Peyer's patch (tissue), 4 donors: ENCODE results near the gene MAGEB3. TPM values are rescaled to one million over a fixed set of nuclear protein-coding genes. Genes with fewer than 3 reads are reported as not detected.

Experiments
- DNase-seq, 3 donors: peaks; one replicate each; pipeline ENCODE4 v3.0.0-alpha.2; 2017 to 2019
- H3K27ac ChIP-seq, 4 donors: fragments of 200-600 bp; sonication (generic); one replicate each; pipeline ENCODE4 v1.5.1; 2016 to 2019
- H3K27me3 ChIP-seq, 2 donors: fragments of 200-600 bp; sonication (generic); one replicate each; pipeline ENCODE4 v1.5.1; 2019
- H3K36me3 ChIP-seq, 3 donors: fragments of 200-600 bp; sonication (generic); one replicate each; pipeline ENCODE4 v1.5.1; 2016 to 2019
- H3K4me1 ChIP-seq, 4 donors: fragments of 200-600 bp; sonication (generic); one replicate each; pipeline ENCODE4 v1.5.1; 2016 to 2019
- H3K4me3 ChIP-seq, 4 donors: fragments of 200-600 bp; sonication (generic); 1 replicate in 3 of 4; 2 replicates in 1 of 4; pipeline ENCODE4 v1.5.1; 2016 to 2019; ENCODE audit warnings: mild to moderate bottlenecking in 1 of 4
- H3K9me3 ChIP-seq, 4 donors: fragments of 200-600 bp; sonication (generic); one replicate each; pipeline ENCODE4 v1.5.1; 2016 to 2019; ENCODE audit warnings: mild to moderate bottlenecking in 1 of 4
- CTCF ChIP-seq, 6 experiments: fragments of 450-650 bp in 4 of 6; fragments of 200-600 bp in 2 of 6; sonication (generic) in 1 of 6; IDR thresholded peaks; one replicate each; pipeline ENCODE4 v1.5.1; 2017 to 2019; ENCODE audit warnings: antibody characterized with exemption in 6 of 6, mild to moderate bottlenecking in 3 of 6, moderate library complexity in 1 of 6
- POLR2A ChIP-seq, 2 donors: fragments of 450-650 bp; IDR thresholded peaks; one replicate each; pipeline ENCODE4 v1.5.1; 2017; ENCODE audit warnings: antibody characterized with exemption in 2 of 2, mild to moderate bottlenecking in 2 of 2, moderate library complexity in 2 of 2
- total RNA-seq, 4 donors: library from RNA; depleted of rRNA; stranded (reverse); fragments of >200 nt; gene quantifications; one replicate each; pipeline ENCODE4 v1.1.0, GENCODE V29; 2016

The MAGEB3 gene
- total RNA-seq, 4 donors from 2014 or later = not detected

- no peaks in the 10 kb centered on the region for H3K36me3 ChIP-seq
- no peaks in the 10 kb centered on the region for H3K27me3 ChIP-seq
- no peak for TF ChIP-seq POLR2A (IDR thresholded peaks at IDR 0.05)
- TF ChIP-seq CTCF (IDR thresholded peaks at IDR 0.05) = no peak
- no peaks in the 10 kb centered on the region for H3K9me3 ChIP-seq
- no peaks in the 10 kb centered on the region for H3K4me1 ChIP-seq
- no peak for DNase-seq
- no peak overlapping the region for H3K4me3 ChIP-seq
- H3K27ac ChIP-seq = no peak overlapping the region
Measured at GRCh38 chrX:30259927-30260326, 29.5 kb downstream of the MAGEB3 start.

- Histone ChIP-seq H3K27me3 (no peaks in the 10 kb centered on the region), H3K4me3 (no peak overlapping the region), H3K36me3 (no peaks in the 10 kb centered on the region), H3K4me1 (no peaks in the 10 kb centered on the region), H3K27ac (no peak overlapping the region), H3K9me3 (no peaks in the 10 kb centered on the region)
- TF ChIP-seq POLR2A (IDR thresholded peaks at IDR 0.05) (no peak), CTCF (IDR thresholded peaks at IDR 0.05) (no peak)
- DNase-seq = no peak
Measured at GRCh38 chrX:30261012-30261411, 30.6 kb downstream of the MAGEB3 start.

GRCh38 chrX:30262763-30263162, 32.3 kb downstream of the MAGEB3 start:
- Histone ChIP-seq H3K4me1 (no peaks in the 10 kb centered on the region), H3K36me3 (no peaks in the 10 kb centered on the region), H3K4me3 (no peak overlapping the region), H3K27me3 (no peaks in the 10 kb centered on the region), H3K27ac (no peak overlapping the region), H3K9me3 (no peaks in the 10 kb centered on the region)
- no peak for DNase-seq
- TF ChIP-seq POLR2A (IDR thresholded peaks at IDR 0.05) = no peak
- no peak for TF ChIP-seq CTCF (IDR thresholded peaks at IDR 0.05)

- no peak for DNase-seq
- Histone ChIP-seq H3K9me3 (no peaks in the 10 kb centered on the region), H3K4me3 (no peak overlapping the region), H3K36me3 (no peaks in the 10 kb centered on the region), H3K27me3 (no peaks in the 10 kb centered on the region), H3K4me1 (no peaks in the 10 kb centered on the region), H3K27ac (no peak overlapping the region)
- TF ChIP-seq CTCF (IDR thresholded peaks at IDR 0.05) = no peak
- TF ChIP-seq POLR2A (IDR thresholded peaks at IDR 0.05) = no peak
Measured at GRCh38 chrX:30270639-30271038, 40.2 kb downstream of the MAGEB3 start.

- TF ChIP-seq CTCF (IDR thresholded peaks at IDR 0.05) = no peak
- no peak for TF ChIP-seq POLR2A (IDR thresholded peaks at IDR 0.05)
- no peak for DNase-seq
Measured at GRCh38 chrX:30275498-30275897, 45.0 kb downstream of the MAGEB3 start.

GRCh38 chrX:30278365-30278764, 47.9 kb downstream of the MAGEB3 start:
- TF ChIP-seq CTCF (IDR thresholded peaks at IDR 0.05) (no peak), POLR2A (IDR thresholded peaks at IDR 0.05) (no peak)
- Histone ChIP-seq H3K36me3 (no peaks in the 10 kb centered on the region), H3K4me1 (no peaks in the 10 kb centered on the region)

More at GRCh38 chrX:30275498-30275897, 45.0 kb downstream of the MAGEB3 start:
- no peak overlapping the region for H3K4me3 ChIP-seq
- no peaks in the 10 kb centered on the region for H3K4me1 ChIP-seq
- H3K27ac ChIP-seq = no peak overlapping the region
- no peaks in the 10 kb centered on the region for H3K27me3 ChIP-seq
- no peaks in the 10 kb centered on the region for H3K9me3 ChIP-seq
- no peaks in the 10 kb centered on the region for H3K36me3 ChIP-seq

More at GRCh38 chrX:30278365-30278764, 47.9 kb downstream of the MAGEB3 start:
- Histone ChIP-seq H3K9me3 (no peaks in the 10 kb centered on the region), H3K4me3 (no peak overlapping the region), H3K27ac (no peak overlapping the region), H3K27me3 (no peaks in the 10 kb centered on the region)
- no peak for DNase-seq
